Endometrial microvascular endothelial cells (primary cell): ENCODE measurements around the gene DGKQ. TPM values are rescaled to one million over a fixed set of nuclear protein-coding genes. Genes with fewer than 3 reads are reported as not detected.

Source experiments
- in situ Hi-C: cut with HindIII; loops from 2 replicates; pipeline ENCODE4 v1.10.0; 2017; ENCODE audit warnings: low sequenced_read_pairs, low pct_unique_long_range_greater_than_20kb; ENCODE audit errors: inconsistent ontology term
- total RNA-seq: library from RNA; depleted of rRNA; stranded (reverse); fragments of >200 nt; gene quantifications from one replicate; pipeline ENCODE4 v1.2.3, GENCODE V29; 2015; ENCODE audit errors: inconsistent ontology term

Gene DGKQ
- total RNA-seq, 1 donor from 2014 or later, result 17.3 TPM

DNA sequence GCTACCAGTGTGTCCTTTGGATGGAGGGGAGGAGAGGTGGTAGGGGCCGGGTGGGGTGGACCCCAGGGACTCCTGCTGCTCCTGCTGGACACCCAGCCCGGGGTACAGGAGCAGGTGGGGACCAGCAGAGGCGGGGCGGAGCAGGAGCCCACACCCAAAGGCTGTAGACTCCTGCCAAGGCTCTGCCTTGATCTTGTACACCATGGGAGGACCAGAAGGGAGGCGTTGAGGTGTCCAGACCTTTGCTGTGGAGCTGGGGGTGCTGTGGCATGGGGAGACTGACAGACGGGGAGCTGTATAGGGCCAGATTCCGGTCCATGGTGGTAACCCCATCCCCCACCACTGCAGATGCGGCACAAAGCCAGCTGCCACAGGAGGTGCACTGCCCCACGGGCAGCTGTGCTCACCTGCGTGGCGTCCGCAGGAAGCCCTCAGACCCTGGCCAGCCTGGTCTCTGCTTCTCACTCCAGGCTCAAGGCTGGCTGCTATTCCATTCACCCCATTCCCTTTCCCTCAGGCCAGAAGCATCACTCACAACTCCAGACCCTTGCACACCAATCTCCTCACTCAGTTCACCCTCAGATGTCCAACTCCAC lies 24.8 kb upstream of the DGKQ start:
- in situ Hi-C loops, result no loop called here

- in situ Hi-C loops, result no loop called here
Observed at GRCh38 chr4:997375-998071, 24.2 kb upstream of the DGKQ start.

- in situ Hi-C loops, result no loop called here
Observed at GRCh38 chr4:996997-997374, 23.6 kb upstream of the DGKQ start.

DNA sequence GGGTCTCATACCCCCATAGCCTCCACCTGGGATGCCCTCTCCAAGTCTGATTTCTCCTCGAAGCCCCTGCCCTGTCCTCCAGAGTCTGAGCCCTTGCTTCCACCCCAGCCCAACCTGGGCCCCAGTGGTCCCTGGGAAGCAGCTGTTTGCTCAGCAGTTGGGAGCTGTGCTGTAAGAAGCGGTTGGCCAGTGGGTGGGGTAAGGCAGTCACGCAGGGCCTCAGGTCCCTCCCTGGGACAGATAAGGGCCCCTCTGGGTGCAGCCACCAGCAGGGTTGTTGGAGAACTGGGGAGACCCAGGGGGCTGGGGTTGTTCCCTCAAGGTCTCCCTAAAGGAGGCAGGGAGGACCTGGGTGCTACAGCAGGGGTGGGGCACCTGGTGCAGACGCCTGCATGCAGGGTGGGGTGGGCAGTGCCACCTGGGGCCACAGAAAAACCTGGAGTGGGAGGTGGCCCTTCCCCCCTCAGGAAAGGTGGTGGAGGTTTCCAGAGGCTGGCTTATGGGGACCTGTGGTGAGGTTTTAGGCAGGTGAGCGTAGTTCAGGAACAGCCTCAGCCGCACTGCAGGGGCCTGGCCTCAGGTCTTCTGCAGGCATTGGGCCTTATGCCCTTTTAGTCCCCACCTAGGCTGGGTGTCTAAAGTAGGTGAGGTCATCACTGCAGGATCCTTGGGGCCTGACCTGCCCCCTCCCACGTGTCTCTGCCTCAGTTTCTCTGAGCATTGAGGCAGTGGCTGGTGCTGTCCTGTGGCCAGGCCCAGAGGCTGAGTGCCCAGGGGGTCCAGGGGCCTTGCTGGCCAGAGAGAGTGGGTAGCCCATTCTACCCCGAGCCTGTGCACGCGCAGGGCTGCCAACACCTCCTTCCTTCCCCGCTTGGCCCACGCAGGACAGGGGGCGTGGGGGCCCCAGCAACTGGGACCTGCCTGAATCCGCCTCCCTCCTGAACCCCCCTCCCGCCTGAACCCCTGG lies 22.9 kb upstream of the DGKQ start:
- in situ Hi-C loops, result no loop called here

DNA sequence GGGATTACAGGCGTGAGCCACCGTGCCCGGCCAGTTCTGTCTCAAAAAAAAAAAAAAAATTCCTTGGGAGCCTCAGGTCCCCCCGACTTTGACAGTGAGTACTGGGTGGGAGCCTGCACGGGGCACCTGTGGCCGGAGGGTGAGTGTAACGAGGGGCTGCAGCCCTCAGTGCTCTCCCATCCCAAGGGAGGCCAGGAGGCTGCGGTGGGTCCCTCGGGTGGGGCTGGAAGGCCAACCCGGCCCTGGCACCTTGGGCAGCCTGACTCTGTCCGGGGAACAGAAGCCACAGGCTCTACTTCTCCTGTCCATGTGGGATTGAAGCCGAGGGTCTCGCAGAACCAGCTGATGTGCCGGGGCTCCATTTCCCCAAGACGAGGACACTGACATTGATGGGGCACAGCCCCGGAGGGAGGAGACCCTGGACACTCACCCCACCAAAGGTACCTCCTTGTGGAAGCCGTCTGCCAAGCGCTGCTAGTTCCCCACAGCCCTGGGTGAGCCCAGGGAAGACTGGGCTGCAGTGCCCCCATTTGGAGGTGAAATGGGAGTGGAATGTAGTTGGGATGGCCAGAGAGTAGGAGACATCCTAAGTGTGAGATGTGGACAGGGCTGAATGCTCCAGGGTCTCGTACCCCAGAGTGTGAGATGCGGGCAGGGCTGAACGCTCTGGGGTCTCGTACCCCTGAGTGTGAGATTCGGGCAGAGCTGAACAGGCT lies 22.1 kb upstream of the DGKQ start:
- in situ Hi-C loops, result no loop called here

- in situ Hi-C loops, result no loop called here
Observed at GRCh38 chr4:993111-994029, 20.0 kb upstream of the DGKQ start, which contains the start of gene SLC26A1. Gene SLC26A1, minus strand, starts transcription at chr4:993404. Its CDS starts 1,701 bp downstream, at chr4:991703.

GRCh38 chr4:992297-993110 lies 19.1 kb upstream of the DGKQ start:
- in situ Hi-C loops, result no loop called here

DNA sequence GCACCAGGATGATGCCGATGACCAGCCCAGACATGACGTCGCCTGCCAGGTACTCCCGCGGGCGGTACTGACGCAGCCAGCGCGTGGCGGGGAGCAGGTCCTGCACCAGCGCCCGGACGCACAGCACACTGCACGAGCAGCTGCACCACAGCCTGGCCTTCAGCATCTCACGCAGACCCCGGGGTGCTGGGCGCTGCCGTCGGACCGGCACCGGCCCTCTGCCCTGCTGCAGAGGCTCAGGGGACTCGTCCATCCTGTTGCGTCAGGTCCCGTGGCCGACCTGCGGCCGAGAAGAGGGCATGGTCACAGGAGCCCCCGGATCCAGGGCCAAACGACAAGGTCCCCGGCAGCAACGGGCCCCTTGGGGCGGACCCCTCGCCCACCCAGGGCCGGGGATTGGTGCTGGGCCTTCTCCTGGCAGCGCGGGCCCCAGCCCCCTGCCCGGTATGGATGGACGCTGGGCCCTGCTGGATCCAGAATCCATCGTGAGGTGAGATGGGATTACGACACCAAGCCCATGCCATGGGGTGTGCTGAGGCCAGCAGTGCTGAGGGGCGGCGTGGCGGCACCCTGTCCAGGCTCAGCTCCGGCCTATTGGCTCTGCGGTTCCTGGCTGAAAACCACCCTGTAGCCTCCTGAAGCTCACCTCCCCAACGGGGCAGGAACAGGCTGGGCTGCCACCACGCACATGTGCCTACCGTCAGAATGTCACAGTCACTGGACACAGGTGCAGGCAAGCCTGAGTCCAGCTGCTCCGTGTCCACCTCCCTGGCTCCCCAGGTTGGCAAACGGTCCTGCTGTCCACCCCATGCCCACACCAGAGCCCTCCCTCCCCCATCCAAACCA lies 18.3 kb upstream of the DGKQ start:
- in situ Hi-C loops, result no loop called here

DNA sequence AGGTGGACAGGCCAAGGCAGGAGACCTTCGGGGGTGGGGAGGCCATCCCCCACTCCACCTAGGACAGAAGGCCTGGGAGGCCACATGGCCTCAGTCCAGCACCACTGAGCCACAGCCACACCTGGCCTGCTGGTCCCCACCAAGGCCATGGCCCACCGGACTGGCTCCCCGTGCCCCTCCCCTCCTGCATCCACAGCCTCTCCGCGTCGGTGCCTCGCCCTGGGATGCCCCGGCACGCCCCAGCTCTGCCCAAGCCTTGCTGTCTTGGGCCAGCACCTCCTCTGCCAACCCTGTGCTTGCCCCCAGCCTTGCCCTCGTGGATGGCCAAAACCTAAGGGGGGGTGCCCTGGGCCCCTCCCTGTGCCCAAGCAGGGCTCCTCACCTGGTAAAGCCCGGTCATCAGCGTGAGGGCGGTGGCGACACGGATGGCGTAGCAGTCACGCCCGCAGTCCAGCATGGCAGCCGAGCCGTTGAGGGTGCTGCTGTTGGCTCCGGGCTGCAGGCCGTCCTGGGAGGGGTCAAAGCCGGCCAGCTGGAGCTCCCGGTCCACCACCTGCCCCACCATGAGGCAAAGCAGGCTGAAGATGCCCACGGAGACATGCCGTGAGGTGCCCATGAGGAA lies 17.5 kb upstream of the DGKQ start:
- in situ Hi-C loops, result no loop called here

DNA sequence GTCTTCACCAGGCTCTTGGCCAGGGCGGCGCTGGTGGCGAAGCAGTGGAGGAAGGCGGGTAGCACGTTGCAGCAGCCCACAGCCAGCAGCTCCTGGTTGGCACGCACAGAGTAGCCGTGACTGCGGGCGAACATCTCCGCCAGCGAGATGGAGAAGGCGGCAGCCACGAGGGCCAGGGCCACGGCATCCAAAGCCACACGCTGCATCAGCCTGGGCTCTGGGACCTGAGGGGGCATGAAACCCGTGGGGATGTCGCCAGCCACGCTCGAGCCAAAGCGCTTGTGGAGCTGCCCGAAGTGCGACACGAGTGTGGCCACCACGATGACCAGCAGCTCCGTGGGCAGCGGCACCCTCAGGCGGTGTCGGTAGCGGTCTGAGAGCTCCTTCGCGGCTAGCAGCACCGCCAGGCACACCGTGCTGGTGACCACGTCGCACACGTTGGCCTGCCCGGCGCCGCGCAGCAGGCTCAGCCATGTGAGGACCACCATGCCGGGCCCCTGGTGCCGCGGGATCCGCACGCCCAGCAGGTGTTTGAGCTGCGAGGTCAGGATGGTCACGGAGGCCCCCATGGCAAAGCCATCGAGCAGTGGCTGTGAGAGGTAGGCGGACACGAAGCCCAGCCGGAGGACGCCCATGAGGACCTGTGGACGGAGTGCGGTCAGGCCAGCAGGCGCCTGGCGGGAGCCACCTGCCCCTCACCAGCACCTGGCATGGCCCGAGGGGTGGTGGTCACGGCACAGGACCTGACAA lies 16.5 kb upstream of the DGKQ start:
- in situ Hi-C loops, result no loop called here

DNA sequence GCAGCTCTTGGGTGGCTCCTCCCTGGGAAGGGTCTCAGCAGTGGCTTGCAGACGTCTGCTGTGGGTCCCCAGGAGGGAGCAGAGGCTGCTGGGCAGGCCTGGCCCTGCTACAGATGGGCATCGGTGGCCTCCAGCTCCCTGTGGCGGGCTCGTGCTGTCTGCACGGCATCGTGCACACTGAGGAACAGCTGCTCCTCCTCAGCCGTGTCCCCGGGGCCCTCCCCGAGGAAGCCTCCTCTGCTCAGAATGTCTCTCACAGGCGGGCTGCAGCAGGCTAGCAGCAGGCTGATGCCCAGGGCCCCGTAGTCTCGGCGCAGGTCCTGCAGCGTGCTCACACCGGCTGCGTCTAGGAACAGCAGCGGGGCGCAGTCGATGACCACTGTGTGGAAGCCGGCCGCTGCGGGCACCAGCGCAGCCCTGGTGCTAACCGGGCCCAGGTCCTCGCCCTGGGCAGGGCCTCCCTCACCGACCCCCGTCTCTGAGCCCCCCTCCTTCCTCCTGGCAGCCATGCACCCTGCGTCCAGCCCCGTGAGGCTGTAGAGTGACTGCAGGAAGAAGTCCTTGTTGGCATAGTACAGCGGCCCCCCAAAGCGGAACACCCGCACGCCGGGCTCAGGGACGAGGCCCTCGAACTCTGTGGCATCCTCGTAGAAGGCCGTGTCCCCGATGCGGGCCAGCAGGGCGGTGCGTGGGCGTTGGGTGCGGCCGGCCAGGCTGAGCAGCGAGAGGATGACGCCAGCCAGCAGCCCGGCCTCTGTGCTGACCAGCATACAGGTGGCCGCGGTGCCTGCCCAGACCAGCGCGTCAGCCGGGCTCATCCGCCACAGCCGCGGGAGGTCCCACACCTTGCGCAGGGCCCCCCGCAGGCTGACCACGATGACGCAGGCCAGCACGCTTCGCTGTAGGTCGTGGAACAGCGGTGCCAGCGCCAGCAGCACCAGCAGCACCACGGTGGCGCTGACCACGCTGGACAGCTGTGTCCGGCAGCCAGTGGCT lies 15.7 kb upstream of the DGKQ start:
- in situ Hi-C loops, result no loop called here

DNA sequence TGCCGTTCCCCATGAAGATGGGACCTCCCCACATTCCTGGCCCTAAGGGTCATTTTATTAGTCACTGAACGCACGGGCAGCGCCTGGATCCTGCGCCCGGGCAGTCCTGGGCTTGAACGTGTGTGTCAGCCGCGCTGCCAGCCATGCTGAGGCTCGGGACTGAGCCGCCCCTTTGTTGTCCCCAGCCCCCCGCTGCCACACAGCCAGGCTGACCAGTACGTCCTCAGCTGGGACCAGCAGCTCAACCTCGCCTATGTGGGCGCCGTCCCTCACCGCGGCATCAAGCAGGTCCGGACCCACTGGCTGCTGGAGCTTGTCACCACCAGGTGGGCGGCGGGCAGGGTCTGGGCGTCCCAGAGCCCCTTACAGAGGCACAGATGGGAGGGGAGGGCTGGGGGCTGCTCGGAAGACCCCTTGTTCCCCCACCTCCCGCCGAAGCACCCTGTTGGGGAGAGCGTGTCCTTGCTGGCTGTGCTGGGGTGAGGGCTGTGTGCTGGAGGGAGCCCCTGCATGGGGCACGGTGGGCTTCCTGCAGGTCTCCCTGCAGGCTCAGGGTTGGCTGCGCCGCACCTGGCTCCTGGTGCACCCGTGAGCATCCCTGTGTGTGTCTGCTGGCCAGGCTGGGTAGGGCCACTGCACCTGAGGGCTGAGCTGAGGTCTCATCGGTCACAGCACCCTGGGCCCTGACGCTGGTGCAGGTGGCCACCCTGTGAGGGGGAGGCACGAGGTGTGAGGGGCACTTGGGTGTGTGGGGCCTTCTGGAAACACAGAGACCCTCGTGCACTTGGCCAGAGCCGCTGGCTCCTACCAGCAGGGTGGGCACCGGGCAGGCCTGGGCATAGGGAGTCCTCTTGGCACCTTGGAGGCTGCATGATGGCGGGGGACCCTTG lies 14.5 kb upstream of the DGKQ start:
- in situ Hi-C loops, result no loop called here

DNA sequence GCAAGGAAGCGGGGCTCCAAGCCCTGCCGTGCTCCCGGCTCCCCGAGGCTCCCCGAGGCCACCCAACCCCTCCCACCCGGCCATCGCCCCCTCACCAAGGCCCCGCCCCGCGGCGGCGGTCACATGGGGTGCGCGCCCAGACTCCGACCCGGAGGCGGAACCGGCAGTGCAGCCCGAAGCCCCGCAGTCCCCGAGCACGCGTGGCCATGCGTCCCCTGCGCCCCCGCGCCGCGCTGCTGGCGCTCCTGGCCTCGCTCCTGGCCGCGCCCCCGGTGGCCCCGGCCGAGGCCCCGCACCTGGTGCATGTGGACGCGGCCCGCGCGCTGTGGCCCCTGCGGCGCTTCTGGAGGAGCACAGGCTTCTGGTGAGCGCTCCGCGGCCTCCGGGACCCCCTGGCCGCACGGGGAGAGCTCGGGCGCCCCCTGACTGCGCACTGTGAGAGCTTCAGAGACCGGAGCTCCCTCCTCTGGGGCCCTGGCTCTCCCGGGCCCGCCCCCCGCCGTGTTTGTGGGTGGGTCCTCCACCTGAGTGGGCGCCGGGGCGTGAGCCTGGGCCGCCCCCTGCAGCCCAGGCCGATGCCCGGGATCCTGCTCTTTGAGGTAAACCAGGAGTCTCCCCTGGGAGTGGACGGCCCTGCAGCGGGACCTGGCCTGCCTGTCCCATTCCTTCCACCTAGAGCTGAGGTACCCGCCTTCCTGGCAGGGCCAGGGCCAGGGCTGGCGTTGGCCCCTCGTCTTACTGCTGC lies 13.7 kb upstream of the DGKQ start, which contains the start of gene IDUA:
Gene IDUA (plus strand): TSS at position 166 of the 745 bp plus-strand sequence. CDS start 41 bp downstream, at position 207.
- in situ Hi-C loops, result no loop called here
